ENCODE results near the gene NFU1.
"Not testable (repeated sequence)": the region's sequence is repeated elsewhere in the genome, so short reads cannot be mapped to it uniquely, and the experiment has no call there.

DNA sequence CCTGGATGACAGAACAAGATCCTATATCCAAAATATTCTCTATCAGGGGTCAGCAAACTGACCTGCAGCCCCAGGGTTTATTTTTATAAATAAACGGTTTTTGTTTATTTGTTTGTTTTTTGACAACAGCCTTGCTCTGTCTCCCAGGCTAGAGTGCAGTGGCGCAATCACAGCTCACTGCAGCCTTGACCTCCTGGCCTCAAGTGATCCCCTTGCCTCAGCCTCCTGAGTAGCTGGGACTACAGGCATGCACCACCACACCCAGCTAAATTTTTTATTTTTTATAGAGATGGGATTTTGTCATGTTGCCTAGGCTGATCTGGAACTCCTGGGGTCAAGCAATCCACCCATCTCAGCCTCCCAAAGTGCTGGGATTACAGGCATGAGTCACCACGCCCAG lies 82.3 kb downstream of the NFU1 start:
- TF ChIP-seq, protein P1, sequence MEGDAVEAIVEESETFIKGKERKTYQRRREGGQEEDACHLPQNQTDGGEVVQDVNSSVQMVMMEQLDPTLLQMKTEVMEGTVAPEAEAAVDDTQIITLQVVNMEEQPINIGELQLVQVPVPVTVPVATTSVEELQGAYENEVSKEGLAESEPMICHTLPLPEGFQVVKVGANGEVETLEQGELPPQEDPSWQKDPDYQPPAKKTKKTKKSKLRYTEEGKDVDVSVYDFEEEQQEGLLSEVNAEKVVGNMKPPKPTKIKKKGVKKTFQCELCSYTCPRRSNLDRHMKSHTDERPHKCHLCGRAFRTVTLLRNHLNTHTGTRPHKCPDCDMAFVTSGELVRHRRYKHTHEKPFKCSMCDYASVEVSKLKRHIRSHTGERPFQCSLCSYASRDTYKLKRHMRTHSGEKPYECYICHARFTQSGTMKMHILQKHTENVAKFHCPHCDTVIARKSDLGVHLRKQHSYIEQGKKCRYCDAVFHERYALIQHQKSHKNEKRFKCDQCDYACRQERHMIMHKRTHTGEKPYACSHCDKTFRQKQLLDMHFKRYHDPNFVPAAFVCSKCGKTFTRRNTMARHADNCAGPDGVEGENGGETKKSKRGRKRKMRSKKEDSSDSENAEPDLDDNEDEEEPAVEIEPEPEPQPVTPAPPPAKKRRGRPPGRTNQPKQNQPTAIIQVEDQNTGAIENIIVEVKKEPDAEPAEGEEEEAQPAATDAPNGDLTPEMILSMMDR (IDR thresholded peaks at IDR 0.05; ENCODE audit: insufficient read depth, low read length, poor library complexity, severe bottlenecking): not testable (repeated sequence)
- not testable (repeated sequence) for TF ChIP-seq EZH2phosphoT487 (conservative IDR thresholded peaks at IDR 0.05; ENCODE audit: low read length)

All from SU-DHL-6 (cell line).